Coronary artery (tissue), 2 donors: ENCODE data around the gene PTPRM.

Experiments used
- DNase-seq: peaks from one replicate; pipeline ENCODE4 v3.0.0-alpha.2; 2017; ENCODE audit warnings: low spot score
- H3K27ac ChIP-seq, 2 donors: fragments of 200-600 bp; sonication (generic); one replicate each; pipeline ENCODE4 v1.5.1; 2016 to 2019
- H3K4me3 ChIP-seq: fragments of 200-600 bp; sonication (generic); 2 replicates; pipeline ENCODE4 v1.5.1; 2016; ENCODE audit warnings: mild to moderate bottlenecking, moderate library complexity
- TF ChIP-seq, protein P1 (sequence below): fragments of 200-600 bp; sonication (generic); IDR thresholded peaks from one replicate; pipeline ENCODE4 v1.5.1; 2019; ENCODE audit warnings: antibody characterized with exemption

Gene PTPRM

GRCh38 chr18:7566567-7567473 is at the start of gene PTPRM:
Gene PTPRM, plus strand, starts transcription at chr18:7567316. Its CDS starts 503 bp downstream, at chr18:7567819.
- DNase-seq, result peak; percentile 96
- peak within 1 kb of the TSS; percentile 87 for H3K4me3 ChIP-seq
- peak within 1 kb of the TSS; percentile 95 to 98 for H3K27ac ChIP-seq
- TF ChIP-seq, protein P1, sequence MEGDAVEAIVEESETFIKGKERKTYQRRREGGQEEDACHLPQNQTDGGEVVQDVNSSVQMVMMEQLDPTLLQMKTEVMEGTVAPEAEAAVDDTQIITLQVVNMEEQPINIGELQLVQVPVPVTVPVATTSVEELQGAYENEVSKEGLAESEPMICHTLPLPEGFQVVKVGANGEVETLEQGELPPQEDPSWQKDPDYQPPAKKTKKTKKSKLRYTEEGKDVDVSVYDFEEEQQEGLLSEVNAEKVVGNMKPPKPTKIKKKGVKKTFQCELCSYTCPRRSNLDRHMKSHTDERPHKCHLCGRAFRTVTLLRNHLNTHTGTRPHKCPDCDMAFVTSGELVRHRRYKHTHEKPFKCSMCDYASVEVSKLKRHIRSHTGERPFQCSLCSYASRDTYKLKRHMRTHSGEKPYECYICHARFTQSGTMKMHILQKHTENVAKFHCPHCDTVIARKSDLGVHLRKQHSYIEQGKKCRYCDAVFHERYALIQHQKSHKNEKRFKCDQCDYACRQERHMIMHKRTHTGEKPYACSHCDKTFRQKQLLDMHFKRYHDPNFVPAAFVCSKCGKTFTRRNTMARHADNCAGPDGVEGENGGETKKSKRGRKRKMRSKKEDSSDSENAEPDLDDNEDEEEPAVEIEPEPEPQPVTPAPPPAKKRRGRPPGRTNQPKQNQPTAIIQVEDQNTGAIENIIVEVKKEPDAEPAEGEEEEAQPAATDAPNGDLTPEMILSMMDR, result no peak

- H3K27ac ChIP-seq, result no peak overlapping the region
- TF ChIP-seq, protein P1, result no peak
- no peak overlapping the region for H3K4me3 ChIP-seq
- DNase-seq, result no peak
Measured at GRCh38 chr18:7517852-7518251, 49.3 kb upstream of the PTPRM start.

- no peak for DNase-seq
- TF ChIP-seq, protein P1, result no peak
- H3K27ac ChIP-seq, result no peak overlapping the region
- no peak overlapping the region for H3K4me3 ChIP-seq
Measured at GRCh38 chr18:7520200-7520785, 46.8 kb upstream of the PTPRM start.

GRCh38 chr18:7521226-7521856 is 45.8 kb upstream of the PTPRM start:
- no peak overlapping the region for H3K4me3 ChIP-seq
- H3K27ac ChIP-seq, result no peak overlapping the region
- DNase-seq, result no peak
- TF ChIP-seq, protein P1, result no peak

- H3K4me3 ChIP-seq, result no peak overlapping the region
- DNase-seq, result no peak
- H3K27ac ChIP-seq, result no peak overlapping the region
- TF ChIP-seq, protein P1, result no peak
Measured at GRCh38 chr18:7523772-7524171, 43.3 kb upstream of the PTPRM start.

DNA sequence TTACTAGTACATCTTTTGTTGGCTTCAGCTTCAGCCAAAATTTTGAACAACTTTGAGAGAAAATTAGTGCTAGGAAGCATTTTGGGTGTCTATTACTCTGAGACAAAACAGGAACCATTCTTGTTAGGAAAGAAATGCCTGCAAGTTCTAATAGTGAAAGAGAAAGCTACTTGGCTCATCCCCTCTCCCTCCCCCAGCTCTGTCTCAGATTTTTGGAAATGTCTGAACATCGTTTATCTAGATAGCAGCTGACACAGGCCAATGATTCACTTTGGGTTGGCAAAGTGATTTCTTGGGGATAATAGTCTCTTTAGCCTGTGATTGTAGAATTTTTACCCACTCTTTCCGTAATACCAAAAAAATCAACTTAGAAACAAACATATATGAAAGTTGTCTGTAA is 42.3 kb upstream of the PTPRM start:
- Histone ChIP-seq H3K4me3 (peak overlapping the region; percentile 22), H3K27ac (no peak overlapping the region)
- TF ChIP-seq, protein P1, result no peak
- DNase-seq, result no peak
